HG03135 (cell line): ENCODE data around the gene MXRA7.
"Not testable (repeated sequence)": the region's sequence is repeated elsewhere in the genome, so short reads cannot be mapped to it uniquely, and the experiment has no call there.

Experiments used
- ATAC-seq: cut with Tn5 transposase; IDR thresholded peaks from one replicate; pipeline ENCODE4 v1.9.1; 2021; ENCODE audit warnings: mild to moderate bottlenecking, moderate library complexity; ENCODE audit not compliant: unreplicated experiment

MXRA7 gene

DNA sequence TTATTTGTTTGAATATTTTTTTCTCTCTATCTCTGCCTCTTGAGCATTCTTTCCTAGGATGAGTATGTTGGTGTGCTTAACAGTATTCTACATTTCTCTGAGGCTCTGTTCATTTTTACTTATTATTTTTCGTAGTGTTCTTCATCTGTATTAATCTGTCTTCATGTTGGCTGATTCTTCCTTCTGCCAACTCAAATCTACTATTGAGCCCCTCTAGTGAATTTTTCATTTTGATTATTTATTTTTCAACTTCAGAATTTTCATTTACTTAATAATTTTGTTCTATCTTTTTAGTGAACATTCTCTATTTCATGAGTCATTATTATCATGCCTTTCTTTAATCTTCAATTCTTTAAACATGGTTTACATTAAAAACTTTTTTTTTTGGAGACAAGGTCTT is 64.1 kb downstream of the MXRA7 start:
- no peak for ATAC-seq

DNA sequence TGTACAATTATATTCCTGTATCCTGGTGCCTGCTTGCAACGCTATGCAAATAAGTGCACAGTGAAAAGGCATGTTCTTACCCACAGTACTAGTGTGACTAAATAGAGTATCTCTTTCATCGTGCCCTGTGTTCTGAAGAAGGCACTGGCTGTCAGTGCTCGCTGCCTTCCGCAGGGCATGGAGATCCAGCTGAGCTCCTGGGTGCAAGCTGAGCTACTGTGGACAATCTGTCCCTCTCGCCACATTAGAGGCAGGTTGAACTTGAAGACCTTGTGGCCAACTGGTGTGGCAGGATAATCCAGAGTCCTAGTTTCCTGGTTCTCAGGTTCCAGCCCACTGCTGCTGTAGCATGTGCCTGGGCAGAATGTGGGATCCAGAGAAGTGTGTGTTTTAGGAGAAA is 65.3 kb downstream of the MXRA7 start:
- ATAC-seq: no peak

DNA sequence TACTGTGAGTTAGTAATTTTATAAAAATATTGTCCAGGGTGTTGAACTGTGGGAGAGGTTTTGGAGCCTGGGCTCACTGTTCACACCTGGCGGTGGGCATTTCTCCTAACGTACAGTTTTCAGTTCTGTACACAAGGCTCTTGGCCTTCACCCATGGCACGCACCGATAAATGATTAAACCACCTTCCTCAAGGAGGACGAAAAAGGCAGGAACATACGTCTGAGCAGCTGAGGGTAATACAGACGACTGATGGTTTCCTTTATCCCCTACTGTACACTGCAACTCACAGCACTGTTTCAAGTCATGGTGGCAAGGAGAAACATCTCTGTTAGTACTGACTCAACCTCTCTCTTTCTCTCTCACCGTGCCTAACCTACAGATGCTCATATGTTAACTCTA is 65.8 kb downstream of the MXRA7 start:
- ATAC-seq: no peak

DNA sequence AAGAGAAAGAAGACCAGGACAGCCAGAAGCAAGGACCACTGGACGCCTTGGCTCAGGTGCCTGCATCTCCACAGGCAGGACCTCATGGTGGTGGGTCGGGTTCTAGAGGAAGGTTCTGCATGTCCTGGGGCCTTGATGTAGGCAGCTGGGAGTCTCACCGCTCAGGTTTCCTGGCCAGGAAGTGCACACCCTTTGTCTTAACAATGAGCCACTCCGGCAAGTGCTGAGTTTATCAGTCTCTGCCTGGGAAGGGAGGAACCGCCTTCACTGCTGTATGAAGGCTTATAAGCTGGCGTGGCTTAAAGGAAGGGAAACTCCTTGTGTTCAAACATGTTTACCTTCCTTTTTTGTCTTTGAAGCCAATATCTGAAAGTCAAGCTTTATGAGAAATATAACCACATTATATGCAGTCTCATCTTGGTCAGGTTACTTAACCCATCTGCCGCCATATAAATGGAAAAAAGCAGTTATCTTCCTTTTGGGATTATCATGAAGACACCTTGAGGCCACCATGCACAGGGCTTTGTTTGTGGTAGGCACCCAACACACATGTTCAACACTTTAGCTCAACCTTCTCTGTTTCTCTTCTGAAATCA is 67.1 kb downstream of the MXRA7 start, which contains the start of gene ST6GALNAC1:
ST6GALNAC1 (minus strand) TSS at position 205 of the 596 bp plus-strand sequence; CDS start at position 86, 119 bp downstream.
- ATAC-seq: no peak

DNA sequence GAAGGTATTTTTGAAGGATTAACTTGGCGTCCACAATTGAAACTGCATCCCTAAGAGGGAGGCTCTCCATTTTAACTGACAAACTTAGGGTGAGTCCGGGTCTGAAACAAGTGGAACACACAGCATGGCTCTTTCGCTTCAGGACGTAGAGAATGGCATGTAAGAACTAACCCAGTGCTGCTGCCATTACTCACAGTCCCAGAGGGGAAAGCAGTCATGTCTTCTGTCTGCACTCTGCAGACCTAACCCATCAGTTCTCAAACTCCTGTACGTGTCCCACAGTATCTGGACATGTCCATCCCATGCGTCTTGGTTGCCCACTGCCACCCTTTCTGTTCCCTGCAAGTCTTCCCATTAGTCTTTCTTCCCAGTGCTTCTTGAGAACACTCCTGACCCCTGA is 67.8 kb downstream of the MXRA7 start:
- ATAC-seq: no peak

DNA sequence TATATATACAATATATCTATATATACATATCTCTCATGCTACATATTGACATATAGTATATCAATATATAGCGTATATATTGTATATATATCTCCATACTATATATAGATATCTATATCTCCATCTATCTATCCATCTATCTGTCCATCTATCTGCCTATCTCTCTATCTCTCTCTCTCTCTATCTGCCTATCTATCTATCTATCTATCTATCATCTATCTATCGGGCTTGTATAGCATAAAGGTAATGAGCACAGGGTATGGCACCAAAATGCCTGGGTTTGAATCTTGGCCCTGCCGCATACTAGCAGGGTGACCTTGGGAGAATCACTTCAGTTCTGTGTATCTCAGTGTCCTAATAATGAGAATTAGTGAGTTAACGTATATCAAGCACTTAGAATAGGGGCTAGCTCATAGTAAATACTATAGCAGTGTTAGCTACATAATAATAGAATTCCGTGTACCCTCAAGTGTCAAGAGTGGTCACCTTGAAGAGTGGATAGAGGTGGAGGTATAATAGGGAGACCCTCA is 68.7 kb downstream of the MXRA7 start:
- ATAC-seq: no peak

DNA sequence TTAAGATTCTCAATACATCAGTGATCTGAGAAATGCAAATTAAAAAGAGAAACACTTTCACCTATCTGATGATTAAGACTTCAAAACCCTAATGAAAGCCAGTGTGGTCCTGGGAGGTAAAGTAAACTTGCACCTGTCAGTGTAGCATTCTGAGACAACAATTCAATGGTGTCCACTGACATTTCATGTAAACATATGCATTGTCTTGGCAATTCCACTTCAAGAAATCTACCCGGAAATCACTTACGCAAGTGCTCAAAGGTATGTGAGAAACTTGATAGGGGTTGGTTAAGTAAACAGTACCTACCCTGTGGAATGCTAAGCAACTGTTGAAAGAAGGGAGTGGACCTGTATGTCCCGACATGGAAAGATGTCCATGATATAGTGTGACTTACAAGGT is 69.3 kb downstream of the MXRA7 start:
- ATAC-seq: no peak

DNA sequence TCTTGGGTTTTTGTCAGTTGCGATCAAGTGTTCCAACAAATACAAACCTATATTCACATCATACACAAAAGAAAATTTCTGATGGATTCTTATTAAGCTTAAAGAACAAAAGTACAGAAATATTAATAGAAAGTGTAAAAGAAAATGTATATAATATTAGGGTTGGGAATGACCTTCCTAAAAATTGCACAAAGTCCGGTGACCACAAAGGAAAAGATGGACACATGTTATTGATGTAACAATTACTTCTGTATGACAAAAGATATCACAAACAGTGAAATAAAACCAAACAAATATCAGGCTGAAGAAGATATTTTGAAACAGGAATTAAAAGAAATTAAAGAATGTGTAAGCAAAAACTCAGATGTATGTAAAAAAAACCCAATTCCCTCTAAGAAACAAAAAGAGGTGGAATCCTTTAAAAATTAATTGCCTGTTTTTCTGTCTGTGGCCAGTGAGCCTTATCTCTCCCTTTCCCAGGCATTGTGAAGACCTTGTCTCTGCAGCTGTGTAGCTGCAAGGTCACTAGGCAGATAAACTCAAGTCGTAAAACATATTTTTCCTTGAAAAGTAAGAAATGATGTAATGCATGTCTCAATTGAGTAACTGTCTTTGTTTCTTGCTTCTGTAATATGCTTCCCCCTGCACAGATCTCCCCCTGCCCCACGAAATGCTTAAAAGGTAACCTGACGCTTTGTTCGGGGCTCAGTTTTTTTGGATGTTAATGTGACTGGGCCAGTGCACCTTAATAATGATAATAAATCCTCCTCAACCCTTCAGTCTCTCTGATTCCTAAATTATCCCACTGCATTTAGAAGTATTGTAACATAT is 70.0 kb downstream of the MXRA7 start:
- ATAC-seq: no peak

DNA sequence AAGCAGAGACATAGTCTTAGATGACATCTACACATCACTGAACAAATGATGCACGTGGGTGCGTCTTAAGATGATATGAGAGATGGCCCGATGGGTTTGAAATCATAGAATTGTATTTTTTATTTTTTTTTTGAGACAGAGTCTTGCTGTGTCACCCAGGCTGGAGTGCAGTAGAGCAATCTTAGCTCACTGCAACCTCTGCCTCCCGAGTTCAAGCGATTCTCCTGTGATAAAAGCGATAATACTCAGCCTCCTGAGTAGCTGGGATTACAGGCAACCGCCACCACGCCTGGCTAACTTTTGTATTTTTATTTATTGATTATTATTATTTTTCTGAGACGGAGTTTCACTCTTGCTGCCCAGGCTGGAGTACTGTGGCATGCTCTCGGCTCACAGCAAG is 72.5 kb downstream of the MXRA7 start:
- ATAC-seq: no peak

DNA sequence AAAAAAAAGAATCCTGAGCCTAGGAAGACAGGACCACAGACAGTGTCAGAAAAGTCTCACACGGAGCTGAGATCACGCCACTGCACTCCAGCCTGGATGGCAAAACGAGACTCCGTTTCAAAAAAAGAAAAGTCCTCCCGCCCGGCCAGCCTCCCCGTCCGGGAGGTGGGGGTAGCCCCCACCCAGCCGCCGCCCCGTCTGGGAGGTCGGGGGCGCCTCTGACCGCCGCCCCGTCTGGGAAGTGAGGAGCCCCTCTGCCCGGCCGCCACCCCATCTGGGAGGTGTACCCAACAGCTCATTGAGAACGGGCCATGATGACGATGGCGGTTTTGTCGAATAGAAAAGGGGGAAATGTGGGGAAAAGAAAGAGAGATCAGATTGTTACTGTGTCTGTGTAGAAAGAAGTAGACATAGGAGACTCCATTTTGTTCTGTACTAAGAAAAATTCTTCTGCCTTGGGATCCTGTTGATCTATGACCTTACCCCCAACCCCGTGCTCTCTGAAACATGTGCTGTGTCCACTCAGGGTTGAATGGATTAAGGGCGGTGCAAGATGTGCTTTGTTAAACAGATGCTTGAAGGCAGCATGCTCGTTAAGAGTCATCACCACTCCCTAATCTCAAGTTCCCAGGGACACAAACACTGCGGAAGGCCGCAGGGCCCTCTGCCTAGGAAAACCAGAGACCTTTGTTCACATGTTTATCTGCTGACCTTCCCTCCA is 74.1 kb downstream of the MXRA7 start:
- ATAC-seq: not testable (repeated sequence)

DNA sequence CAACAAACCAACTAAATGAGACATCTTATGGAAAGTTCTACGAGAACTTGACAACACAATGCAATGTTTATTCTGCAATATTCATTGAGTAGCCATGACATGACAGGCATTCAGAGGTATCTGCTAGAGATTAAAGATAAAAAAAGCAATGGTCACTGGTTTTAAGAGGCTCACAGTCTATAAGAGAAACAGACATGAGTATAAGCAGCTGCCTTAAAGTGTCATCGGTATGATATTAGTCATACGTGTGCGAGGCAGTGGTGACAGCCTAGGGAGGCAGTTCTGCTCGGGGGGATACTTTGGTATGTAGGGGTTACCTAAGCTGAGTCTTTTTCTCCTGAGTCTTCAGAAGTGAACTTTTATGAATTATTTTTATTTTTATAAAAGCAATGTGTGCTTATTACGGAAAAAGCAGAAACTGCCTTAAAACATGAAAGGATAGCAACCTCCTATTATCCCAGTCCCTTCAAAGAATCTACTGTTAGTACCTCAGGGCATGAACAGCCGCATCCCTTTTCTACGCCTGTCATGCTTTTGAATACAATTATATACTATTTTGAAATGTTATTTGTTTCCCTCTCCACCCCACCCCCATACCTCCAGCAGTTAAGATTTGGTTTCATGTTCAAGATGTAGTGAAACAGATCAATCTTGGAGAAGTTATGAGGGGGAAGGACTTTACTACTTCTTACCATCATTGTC is 75.0 kb downstream of the MXRA7 start:
- no peak for ATAC-seq

DNA sequence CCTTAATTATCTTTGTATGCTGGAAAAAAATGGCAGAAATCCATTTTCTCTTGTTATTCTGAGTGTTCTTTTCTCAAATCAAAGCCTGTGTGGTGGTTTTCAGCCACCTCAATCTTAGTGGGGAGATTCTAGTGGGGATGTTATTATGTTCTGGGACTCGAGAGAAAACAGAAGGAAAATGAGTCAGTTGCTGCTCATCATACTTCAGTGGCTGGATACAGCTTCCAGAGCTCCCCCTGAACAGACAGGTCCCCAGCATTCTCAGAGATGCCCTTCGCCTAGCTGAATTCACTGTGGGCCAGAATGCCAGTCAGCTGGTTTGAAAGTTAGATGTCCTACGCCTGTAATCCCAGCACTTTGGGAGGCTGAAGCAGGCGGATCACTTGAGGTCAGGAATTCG is 75.7 kb downstream of the MXRA7 start:
- ATAC-seq: no peak

DNA sequence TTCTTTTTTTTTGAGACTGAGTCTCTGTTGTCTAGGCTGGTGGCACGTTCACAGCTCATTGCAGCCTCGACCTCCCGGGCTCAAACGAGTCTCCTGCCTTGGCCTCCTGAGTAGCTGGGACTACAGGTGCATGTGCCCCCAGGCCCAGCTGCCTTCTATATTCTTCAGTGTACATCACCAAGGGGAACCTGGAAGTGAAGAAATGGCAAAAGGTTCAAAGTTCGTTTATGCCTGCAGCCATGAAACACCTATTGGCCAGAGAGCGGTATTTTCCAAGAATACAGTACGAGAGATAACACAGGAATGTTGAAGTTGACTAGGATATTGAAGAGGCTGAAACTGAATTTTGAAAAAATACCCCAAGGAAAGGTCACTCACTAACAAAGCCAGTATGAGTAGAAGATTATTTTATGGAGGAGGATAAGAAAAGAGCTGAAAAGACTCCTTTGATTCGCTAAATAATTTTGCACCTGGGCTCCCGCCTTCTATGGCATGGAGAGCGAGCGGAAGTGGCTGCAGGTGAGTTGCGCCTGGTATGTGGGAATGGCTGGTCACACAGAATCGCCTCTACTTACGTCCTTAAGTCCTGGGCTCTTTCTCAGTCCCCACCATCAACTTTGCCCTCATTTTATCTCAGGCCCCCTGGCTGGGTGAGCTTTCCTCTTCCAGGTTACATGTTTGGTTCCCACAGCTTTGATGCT is 77.0 kb downstream of the MXRA7 start:
- ATAC-seq: no peak

DNA sequence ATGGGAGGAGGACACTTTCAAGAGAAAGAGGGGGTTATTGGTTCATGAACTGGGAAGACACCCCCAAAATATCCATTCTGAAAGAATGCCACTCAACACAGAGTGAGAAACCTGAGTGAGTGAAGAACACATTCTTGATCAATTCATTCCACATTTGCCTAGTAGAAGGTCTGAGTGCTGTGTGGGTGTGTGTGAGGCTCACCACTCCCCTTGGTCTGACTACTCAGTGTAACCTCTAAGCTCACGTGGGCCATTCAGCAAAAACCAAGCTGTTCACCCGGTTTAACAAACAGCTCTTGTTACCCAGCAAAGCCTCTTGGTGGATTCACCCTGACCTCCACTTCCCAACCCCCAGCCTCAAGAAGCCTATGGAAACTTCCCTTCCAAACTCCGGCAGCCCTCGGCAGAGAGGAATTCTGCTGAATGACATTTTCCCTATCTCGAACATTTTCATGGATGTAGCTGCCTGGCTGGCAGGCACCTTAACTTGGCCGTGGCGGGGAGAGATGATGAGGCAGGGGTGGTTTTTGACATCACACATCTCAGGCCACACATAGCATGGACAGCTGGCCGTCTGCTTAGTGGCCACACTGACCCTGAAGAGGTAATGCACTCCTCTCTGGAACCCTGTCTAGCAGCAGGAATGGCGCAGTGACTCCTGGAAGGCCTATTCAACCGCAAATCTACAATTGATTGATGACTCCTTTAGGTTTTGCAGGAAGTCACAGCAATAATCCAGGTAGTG is 78.8 kb downstream of the MXRA7 start:
- ATAC-seq: no peak

DNA sequence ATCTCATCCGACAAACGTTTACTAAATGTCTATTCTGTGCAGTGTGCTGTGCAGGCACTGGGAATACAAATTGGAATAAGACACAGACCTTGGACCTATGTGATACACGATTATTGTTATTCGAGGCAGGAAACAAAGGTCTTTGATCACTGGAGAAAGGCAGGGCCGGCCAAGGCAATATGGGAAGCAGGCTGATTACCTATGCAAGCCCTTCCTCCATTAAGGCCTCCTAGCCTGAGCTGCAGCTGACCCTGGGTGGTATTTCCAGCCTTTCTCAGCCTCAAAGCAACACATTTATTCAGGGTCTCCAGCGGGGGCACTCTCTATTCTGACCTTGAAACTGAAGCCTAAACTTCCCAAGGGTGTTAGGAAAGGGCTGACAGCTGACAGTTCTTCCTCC is 80.6 kb downstream of the MXRA7 start:
- no peak for ATAC-seq
